ENCODE data around the gene TTYH3. TPM values are rescaled to one million over a fixed set of nuclear protein-coding genes. Genes with fewer than 3 reads are reported as not detected.

Gene TTYH3
- total and polyA plus RNA-seq, 2 of the 8 experiments (the other 6 are each of a cell fraction or from before 2014, with no cell fraction given), result 66.2 to 169 TPM

DNA sequence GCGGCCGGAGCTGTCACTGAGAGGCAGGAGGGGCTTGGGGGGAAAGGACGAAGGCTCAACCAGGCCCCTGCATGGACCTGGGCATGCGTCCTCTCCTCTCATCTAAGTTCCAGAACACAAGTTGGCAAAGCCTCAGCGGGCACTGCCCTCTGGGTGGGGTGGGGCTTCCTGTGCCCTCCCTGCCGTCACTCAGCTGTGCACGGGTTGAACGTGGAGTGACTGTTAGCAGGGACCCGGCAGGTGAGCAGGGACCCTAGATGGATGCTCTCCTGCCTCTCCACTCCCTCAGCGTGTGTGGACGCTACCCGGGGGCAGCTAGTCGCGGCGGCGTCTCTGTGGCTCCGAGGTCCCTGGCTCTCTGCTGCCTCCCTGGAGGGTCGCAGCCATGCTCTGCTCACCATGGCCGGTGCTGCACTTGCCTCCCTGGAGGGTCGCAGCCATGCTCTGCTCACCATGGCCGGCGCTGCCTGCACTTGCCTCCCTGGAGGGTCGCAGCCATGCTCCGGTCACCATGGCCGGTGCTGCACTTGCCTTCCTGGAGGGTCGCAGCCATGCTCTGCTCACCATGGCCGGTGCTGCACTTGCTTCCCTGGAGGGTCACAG lies 36.4 kb upstream of the TTYH3 start (continued):
- TF ChIP-seq, protein P1, sequence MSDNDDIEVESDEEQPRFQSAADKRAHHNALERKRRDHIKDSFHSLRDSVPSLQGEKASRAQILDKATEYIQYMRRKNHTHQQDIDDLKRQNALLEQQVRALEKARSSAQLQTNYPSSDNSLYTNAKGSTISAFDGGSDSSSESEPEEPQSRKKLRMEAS (IDR thresholded peaks at IDR 0.05), result no peak

Data from H1 (cell line).